Sigmoid colon (tissue), 4 donors: Measurements from ENCODE around the gene DNASE1L2.

Source experiments
- CTCF ChIP-seq, 4 experiments: fragments of 450-650 bp in 3 of 4; fragments of 200-600 bp in 1 of 4; IDR thresholded peaks; one replicate each; pipeline ENCODE4 v1.5.1; 2016 to 2019; ENCODE audit warnings: antibody characterized with exemption in 4 of 4, mild to moderate bottlenecking in 3 of 4, moderate library complexity in 2 of 4
- EP300 ChIP-seq, 4 donors: sonication (generic); formaldehyde crosslinking; IDR thresholded peaks; one replicate each; pipeline ENCODE4 v1.6.1; 2017; ENCODE audit warnings: antibody characterized with exemption in 4 of 4
- POLR2AphosphoS5 ChIP-seq, 4 donors: sonication (generic); formaldehyde crosslinking; IDR thresholded peaks; one replicate each; pipeline ENCODE4 v1.6.1; 2017; ENCODE audit warnings: antibody characterized with exemption in 4 of 4

GRCh38 chr16:2233872-2234812 lies 2.1 kb upstream of the DNASE1L2 start:
- TF ChIP-seq EP300 (IDR thresholded peaks at IDR 0.05) (no peak), POLR2AphosphoS5 (IDR thresholded peaks at IDR 0.05) (no peak), CTCF (IDR thresholded peaks at IDR 0.05) (no peak)
